HUES64 (cell line): ENCODE results near the gene SETD2.

Experiments
- H3K27ac ChIP-seq: 2 replicates; pipeline ENCODE4 v1.7.0; 2013; ENCODE audit warnings: low read depth, low read length, inconsistent platforms
- H3K27me3 ChIP-seq: 2 replicates; pipeline ENCODE4 v1.6.1; 2013; ENCODE audit warnings: mild to moderate bottlenecking, low read length; ENCODE audit not compliant: insufficient read depth
- H3K36me3 ChIP-seq: 2 replicates; pipeline ENCODE4 v1.6.1; 2013; ENCODE audit warnings: mild to moderate bottlenecking, low read length; ENCODE audit not compliant: insufficient read depth
- H3K4me1 ChIP-seq: 2 replicates; pipeline ENCODE4 v1.6.1; 2013; ENCODE audit warnings: mild to moderate bottlenecking, low read length, moderate library complexity; ENCODE audit not compliant: insufficient read depth
- H3K4me3 ChIP-seq: 2 replicates; pipeline ENCODE4 v1.5.1; 2013; ENCODE audit warnings: mild to moderate bottlenecking, low read length, moderate library complexity
- H3K9ac ChIP-seq: 2 replicates; pipeline ENCODE4 v1.6.1; 2013; ENCODE audit warnings: mild to moderate bottlenecking, low read depth, low read length
- H3K9me3 ChIP-seq: 2 replicates; pipeline ENCODE4 v1.6.1; 2013; ENCODE audit warnings: low read depth, low read length; ENCODE audit not compliant: insufficient read depth
- WGBS: fragments of 150-250, 120-280 bp; methylation state at CpG from one replicate; pipeline ENCODE4 v1.1.7; 2013; ENCODE audit warnings: missing lambda C conversion rate; 5-methylcytosine and 5-hydroxymethylcytosine counted together

Gene SETD2

DNA sequence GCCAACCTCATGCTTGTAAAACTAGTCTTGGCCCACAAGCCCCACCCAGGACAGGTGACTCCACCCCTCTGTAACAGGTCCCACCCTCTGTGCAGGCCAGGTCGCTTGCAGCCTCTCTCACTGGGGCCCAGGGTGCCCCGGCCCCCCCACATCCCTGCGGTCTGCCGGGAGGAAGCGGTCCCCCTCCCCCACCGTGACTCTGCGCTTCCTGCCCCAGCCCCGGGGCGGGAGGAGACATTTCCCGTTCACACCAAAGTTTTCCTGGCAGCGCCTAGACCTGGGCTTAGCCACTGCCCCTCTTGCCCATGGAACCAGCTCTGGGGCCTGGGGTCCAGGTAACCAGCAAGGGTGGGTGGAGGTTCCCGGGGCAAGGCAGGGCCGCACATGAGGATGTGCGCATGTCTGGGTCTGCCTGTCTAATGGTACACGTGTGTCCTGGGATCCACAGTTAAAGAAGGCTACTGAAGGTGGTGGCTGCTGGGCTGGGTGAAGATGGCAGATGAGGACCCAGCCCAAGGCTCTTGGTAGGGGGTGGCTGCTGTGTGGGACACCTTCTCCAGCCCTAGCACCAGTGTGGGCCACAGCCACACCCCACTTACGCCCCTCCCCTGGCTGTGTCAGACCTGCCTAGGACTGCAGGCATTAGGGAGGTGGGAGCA lies 176.0 kb downstream of the SETD2 start:
- peak overlapping the region; percentile 63 for H3K9ac ChIP-seq
- H3K4me3 ChIP-seq: no peak overlapping the region
- no peaks in the 10 kb centered on the region for H3K9me3 ChIP-seq
- peaks cover 3% of the 10 kb centered on the region; the same call in 1 of the 2 replicates for H3K36me3 ChIP-seq
- H3K27me3 ChIP-seq: no peaks in the 10 kb centered on the region
- H3K27ac ChIP-seq: peak overlapping the region; percentile 42
- 47% methylated on average over 16 of the region's 16 CpGs for WGBS
- H3K4me1 ChIP-seq: peaks cover 3% of the 10 kb centered on the region; the same call in 1 of the 2 replicates

GRCh38 chr3:46987319-46987742 lies 176.6 kb downstream of the SETD2 start:
- Histone ChIP-seq H3K9me3 (no peaks in the 10 kb centered on the region), H3K4me3 (no peak overlapping the region), H3K36me3 (peaks cover 3% of the 10 kb centered on the region; the same call in 1 of the 2 replicates), H3K27ac (peak overlapping the region; percentile 42), H3K4me1 (peaks cover 3% of the 10 kb centered on the region; the same call in 1 of the 2 replicates), H3K27me3 (no peaks in the 10 kb centered on the region), H3K9ac (0 out of 2 replicates have a peak overlapping the region, but pooled peaks have one; percentile 10)
- 82% methylated on average over 9 of the region's 9 CpGs for WGBS

DNA sequence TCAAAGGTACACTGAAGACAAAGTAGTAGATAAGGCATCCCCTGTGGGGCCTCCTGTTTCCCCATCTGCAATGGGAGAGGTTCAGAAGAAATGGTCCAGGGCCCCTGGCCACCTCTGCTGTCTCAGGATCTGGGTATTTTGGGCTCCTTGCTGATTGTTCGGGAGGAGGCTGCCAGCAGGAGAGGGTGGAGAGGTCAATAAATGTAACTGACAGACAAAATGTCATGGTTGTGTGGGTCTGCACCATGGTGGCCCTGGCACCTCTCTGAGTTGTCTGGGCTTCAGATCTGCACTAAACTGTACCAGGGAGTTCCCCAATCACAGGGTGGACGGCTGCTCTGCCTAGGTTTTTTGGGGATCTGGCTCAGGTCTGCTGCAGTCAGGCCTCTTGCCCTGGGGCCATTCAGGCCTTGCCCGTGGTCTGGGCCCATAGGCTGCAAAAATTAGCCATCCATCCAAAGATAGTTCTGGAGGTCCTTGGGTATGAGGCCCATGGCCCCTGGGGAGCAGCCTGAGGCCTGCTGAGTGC lies 177.1 kb downstream of the SETD2 start:
- Histone ChIP-seq H3K27me3 (no peaks in the 10 kb centered on the region), H3K4me1 (peaks cover 4% of the 10 kb centered on the region), H3K36me3 (peaks cover 3% of the 10 kb centered on the region; the same call in 1 of the 2 replicates), H3K9ac (no peak overlapping the region), H3K27ac (no peak overlapping the region), H3K9me3 (no peaks in the 10 kb centered on the region), H3K4me3 (no peak overlapping the region)
- 89% methylated on average over 3 of the region's 3 CpGs for WGBS

- no peaks in the 10 kb centered on the region for H3K9me3 ChIP-seq
- peaks cover 9% of the 10 kb centered on the region for H3K4me1 ChIP-seq
- peaks cover 3% of the 10 kb centered on the region; the same call in 1 of the 2 replicates for H3K36me3 ChIP-seq
- H3K27ac ChIP-seq: no peak overlapping the region
- no peak overlapping the region for H3K4me3 ChIP-seq
- 94% methylated on average over 4 of the region's 4 CpGs for WGBS
- no peaks in the 10 kb centered on the region for H3K27me3 ChIP-seq
- no peak overlapping the region for H3K9ac ChIP-seq
Measured at GRCh38 chr3:46986055-46986730, 177.7 kb downstream of the SETD2 start.

DNA sequence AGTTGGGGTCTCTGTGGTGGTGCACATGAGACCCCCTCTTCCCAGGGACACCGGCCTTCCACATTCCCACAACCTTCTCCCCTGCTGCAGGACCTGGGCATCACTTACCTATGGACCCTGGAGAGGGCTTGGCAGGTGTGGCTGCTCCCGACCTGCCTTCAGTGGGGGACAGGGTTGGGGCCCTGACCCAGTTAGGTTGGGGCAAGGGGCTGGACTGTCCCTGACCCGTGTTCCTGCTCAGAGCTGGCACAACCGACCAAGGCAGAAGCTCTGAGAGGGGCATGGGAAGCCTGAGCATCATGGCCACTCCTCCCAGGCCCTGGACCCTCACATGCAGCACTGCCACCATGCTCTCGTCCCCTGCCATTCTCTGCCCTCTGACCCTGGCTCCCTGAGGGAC lies 178.3 kb downstream of the SETD2 start:
- Histone ChIP-seq H3K27ac (no peak overlapping the region), H3K9ac (no peak overlapping the region)
- 97% methylated on average over 5 of the region's 5 CpGs for WGBS

GRCh38 chr3:46984591-46985459 lies 179.1 kb downstream of the SETD2 start:
- peaks cover 11% of the 10 kb centered on the region; the same call in 1 of the 2 replicates for H3K27me3 ChIP-seq
- H3K9me3 ChIP-seq: no peaks in the 10 kb centered on the region
- H3K36me3 ChIP-seq: peaks cover 3% of the 10 kb centered on the region; the same call in 1 of the 2 replicates
- 91% methylated on average over 11 of the region's 11 CpGs for WGBS
- no peak overlapping the region for H3K4me3 ChIP-seq
- peaks cover 15% of the 10 kb centered on the region for H3K4me1 ChIP-seq
- no peak overlapping the region for H3K27ac ChIP-seq
- H3K9ac ChIP-seq: no peak overlapping the region

More for the DNA sequence above, 178.3 kb downstream of the SETD2 start:
- peaks cover 3% of the 10 kb centered on the region; the same call in 1 of the 2 replicates for H3K36me3 ChIP-seq
- peaks cover 4% of the 10 kb centered on the region; the same call in 1 of the 2 replicates for H3K27me3 ChIP-seq
- H3K4me1 ChIP-seq: peaks cover 10% of the 10 kb centered on the region
- H3K9me3 ChIP-seq: no peaks in the 10 kb centered on the region
- H3K4me3 ChIP-seq: no peak overlapping the region

GRCh38 chr3:46982546-46982945 lies 181.4 kb downstream of the SETD2 start:
- Histone ChIP-seq H3K9ac (no peak overlapping the region), H3K4me3 (no peak overlapping the region), H3K36me3 (no peaks in the 10 kb centered on the region), H3K27me3 (peaks cover 11% of the 10 kb centered on the region; the same call in 1 of the 2 replicates), H3K9me3 (no peaks in the 10 kb centered on the region), H3K27ac (no peak overlapping the region), H3K4me1 (peaks cover 12% of the 10 kb centered on the region)
- WGBS: 90% methylated on average over 2 of the region's 2 CpGs

GRCh38 chr3:46981932-46982471 lies 181.9 kb downstream of the SETD2 start:
- no peaks in the 10 kb centered on the region for H3K36me3 ChIP-seq
- H3K4me3 ChIP-seq: 0 out of 2 replicates have a peak overlapping the region, but pooled peaks have one; percentile 6
- peaks cover 12% of the 10 kb centered on the region for H3K4me1 ChIP-seq
- H3K27me3 ChIP-seq: peaks cover 11% of the 10 kb centered on the region; the same call in 1 of the 2 replicates
- H3K9me3 ChIP-seq: no peaks in the 10 kb centered on the region
- no peak overlapping the region for H3K9ac ChIP-seq
- no peak overlapping the region for H3K27ac ChIP-seq
- 49% methylated on average over 5 of the region's 5 CpGs for WGBS

GRCh38 chr3:46979958-46980497 lies 183.9 kb downstream of the SETD2 start:
- Histone ChIP-seq H3K36me3 (no peaks in the 10 kb centered on the region), H3K27me3 (peaks cover 11% of the 10 kb centered on the region; the same call in 1 of the 2 replicates), H3K4me3 (peak overlapping the region; percentile 86), H3K27ac (no peak overlapping the region), H3K4me1 (peaks cover 12% of the 10 kb centered on the region), H3K9ac (peak overlapping the region; percentile 32), H3K9me3 (no peaks in the 10 kb centered on the region)
- WGBS: 7% methylated on average over 40 of the region's 40 CpGs
